ENCODE results near the gene PKD1. TPM values are rescaled to one million over a fixed set of nuclear protein-coding genes. Genes with fewer than 3 reads are reported as not detected.
A peak's percentile ranks its signal among the peaks of the same experiment; 100 is the strongest.

Gene PKD1
- total RNA-seq, 1 experiment from 2014 or later, result 58.9 TPM

DNA sequence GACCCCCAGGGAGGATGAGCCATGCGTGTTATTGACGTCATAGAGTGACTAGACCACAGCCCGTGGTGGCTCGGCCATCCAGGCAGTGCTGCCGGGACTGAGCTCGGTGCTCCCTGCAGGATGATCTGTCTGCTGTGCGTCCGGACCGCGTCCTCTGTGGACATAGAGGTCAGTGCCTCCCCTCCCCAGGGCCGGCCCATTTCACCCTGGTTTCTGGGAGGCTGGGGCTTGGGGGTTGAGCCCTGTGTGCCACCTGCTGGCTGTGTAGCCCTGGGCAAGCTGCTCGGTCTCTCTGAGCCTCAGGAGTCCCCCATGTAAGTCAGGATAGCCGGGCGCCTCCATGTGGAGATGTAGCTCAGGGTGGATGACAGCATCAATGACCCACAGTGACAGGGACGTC is 79.6 kb downstream of the PKD1 start:
- BruUV-seq (replicated peaks), result no TSS peak
- POLR2A ChIA-PET (ENCODE audit: unreplicated experiment), result no interaction called here

DNA sequence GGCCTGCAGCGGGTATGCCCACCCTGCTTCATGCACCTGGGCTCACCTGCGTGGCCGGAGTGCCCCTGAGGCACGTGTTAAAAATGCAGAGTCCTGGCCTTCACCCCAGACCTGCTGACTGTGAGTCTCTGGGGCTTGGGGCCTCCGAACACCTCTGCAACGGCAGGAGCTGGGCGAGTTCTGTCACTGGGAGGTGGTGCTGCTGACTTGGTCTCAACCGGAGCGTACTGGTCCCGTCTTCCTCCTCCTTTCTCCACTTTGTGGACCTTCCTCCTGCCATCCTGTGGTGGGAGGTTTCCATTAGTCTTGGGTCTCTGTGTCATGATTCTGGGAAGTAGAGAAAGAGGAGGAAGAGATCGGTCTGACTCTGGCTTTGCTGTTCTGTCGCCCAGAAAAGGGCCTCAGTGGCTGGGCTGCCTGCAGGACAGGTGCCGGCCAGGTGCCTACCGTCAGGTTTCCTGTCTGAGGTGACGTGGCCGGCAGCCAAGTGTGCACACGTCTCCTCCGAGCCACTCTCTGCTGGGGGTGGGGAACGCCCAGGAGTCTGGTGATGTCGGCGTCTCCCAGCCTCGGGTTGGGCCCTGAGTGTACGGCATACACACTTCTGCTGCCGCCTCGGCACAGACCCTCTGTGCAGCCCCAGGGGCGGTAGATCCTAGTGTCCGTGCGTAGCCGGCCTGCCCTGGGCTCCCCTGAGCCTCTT is 81.0 kb downstream of the PKD1 start:
- Histone ChIP-seq H3K9me3 (ENCODE audit: low read length) (no peaks in the 10 kb centered on the region), H4K20me1 (ENCODE audit: low read length) (no peaks in the 10 kb centered on the region), H3F3A (ENCODE audit: low read length, unreplicated experiment) (no peaks in the 10 kb centered on the region), H3K4me1 (ENCODE audit: insufficient read depth, low read length) (no peaks in the 10 kb centered on the region), H3K79me2 (ENCODE audit: low read length) (peaks cover under 1% of the 10 kb centered on the region), H3K27me3 (ENCODE audit: low read length) (no peaks in the 10 kb centered on the region), H3K4me3 (ENCODE audit: low read length) (no peak overlapping the region), H3K27ac (ENCODE audit: low read length) (no peak overlapping the region), H3K4me2 (ENCODE audit: low read length) (no peak overlapping the region), H3K36me3 (ENCODE audit: low read depth, low read length) (no peaks in the 10 kb centered on the region; the same call in 1 of the 2 replicates), H3K9ac (ENCODE audit: low read length) (no peak overlapping the region), H2AFZ (ENCODE audit: low read length) (no peak overlapping the region), H3K9me2 (replicated peaks; ENCODE audit: low read length) (no peaks in the 10 kb centered on the region)
- ChIA-PET POLR2A (ENCODE audit: unreplicated experiment) (no interaction called here), CTCF (no interaction called here)
- ATAC-seq, result no peak
- no peak for DNase-seq
- BruUV-seq (replicated peaks), result no TSS peak
- intact Hi-C loops (cut with micrococcal nuclease), result no loop called here
- TF ChIP-seq, protein P1, sequence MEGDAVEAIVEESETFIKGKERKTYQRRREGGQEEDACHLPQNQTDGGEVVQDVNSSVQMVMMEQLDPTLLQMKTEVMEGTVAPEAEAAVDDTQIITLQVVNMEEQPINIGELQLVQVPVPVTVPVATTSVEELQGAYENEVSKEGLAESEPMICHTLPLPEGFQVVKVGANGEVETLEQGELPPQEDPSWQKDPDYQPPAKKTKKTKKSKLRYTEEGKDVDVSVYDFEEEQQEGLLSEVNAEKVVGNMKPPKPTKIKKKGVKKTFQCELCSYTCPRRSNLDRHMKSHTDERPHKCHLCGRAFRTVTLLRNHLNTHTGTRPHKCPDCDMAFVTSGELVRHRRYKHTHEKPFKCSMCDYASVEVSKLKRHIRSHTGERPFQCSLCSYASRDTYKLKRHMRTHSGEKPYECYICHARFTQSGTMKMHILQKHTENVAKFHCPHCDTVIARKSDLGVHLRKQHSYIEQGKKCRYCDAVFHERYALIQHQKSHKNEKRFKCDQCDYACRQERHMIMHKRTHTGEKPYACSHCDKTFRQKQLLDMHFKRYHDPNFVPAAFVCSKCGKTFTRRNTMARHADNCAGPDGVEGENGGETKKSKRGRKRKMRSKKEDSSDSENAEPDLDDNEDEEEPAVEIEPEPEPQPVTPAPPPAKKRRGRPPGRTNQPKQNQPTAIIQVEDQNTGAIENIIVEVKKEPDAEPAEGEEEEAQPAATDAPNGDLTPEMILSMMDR (conservative IDR thresholded peaks at IDR 0.05; ENCODE audit: low read depth, low read length), result no peak
- TF ChIP-seq EZH2phosphoT487 (IDR thresholded peaks at IDR 0.05; ENCODE audit: borderline replicate concordance, low read length) (no peak), EZH2 (IDR thresholded peaks at IDR 0.05; ENCODE audit: low read length, unreplicated experiment) (no peak)

More for the DNA sequence above, 79.6 kb downstream of the PKD1 start:
- no peak overlapping the region for H3K27ac ChIP-seq (ENCODE audit: low read length)
- H3K4me1 ChIP-seq (ENCODE audit: insufficient read depth, low read length), result no peaks in the 10 kb centered on the region
- ATAC-seq (peak; percentile 46), DNase-seq (peak; percentile 15)
- H4K20me1 ChIP-seq (ENCODE audit: low read length), result no peaks in the 10 kb centered on the region
- H3K9me2 ChIP-seq (replicated peaks; ENCODE audit: low read length), result no peaks in the 10 kb centered on the region
- TF ChIP-seq, protein P1 (conservative IDR thresholded peaks at IDR 0.05; ENCODE audit: low read depth, low read length), result peak; percentile 46
- TF ChIP-seq EZH2 (IDR thresholded peaks at IDR 0.05; ENCODE audit: low read length, unreplicated experiment), result no peak
- no peaks in the 10 kb centered on the region for H3K79me2 ChIP-seq (ENCODE audit: low read length)
- H3K4me3 ChIP-seq (ENCODE audit: low read length), result no peak overlapping the region
- no peak overlapping the region for H3K9ac ChIP-seq (ENCODE audit: low read length)
- no peak overlapping the region for H2AFZ ChIP-seq (ENCODE audit: low read length)
- H3F3A ChIP-seq (ENCODE audit: low read length, unreplicated experiment), result no peaks in the 10 kb centered on the region
- no peaks in the 10 kb centered on the region for H3K9me3 ChIP-seq (ENCODE audit: low read length)
- CTCF ChIA-PET, result interaction anchor here (0.6 to 1.7 kb wide), 3 partner anchors 28 to 85 kb away, joined by 3 to 4 read pairs (median 4); no protein-coding TSS in a partner anchor
- no peak overlapping the region for H3K4me2 ChIP-seq (ENCODE audit: low read length)
- intact Hi-C loops (cut with micrococcal nuclease), result loop anchor here (2.0 kb wide), 1 partner anchor 33 kb away; no protein-coding TSS in a partner anchor
- H3K36me3 ChIP-seq (ENCODE audit: low read depth, low read length), result no peaks in the 10 kb centered on the region; the same call in 1 of the 2 replicates
- no peaks in the 10 kb centered on the region for H3K27me3 ChIP-seq (ENCODE audit: low read length)

DNA sequence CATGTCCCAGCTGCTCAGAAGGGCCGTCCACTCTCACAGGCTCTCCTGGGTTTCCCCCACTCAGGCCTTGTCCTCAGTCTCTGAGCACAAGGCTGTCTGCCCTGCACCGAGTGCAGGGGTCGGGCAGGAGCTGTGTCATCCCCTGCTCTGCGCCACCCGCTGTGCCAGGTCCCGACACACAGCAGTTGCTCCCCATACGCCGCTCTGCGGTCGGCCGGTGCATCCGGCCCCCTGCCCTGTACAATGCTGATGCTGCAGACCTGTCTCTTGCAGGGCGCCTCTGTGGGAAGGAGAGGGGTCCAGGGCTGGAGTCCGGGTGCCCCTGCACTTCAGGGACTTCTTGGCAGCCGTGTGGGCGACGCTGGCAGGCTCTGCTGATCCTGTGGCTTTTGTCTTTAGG is 81.8 kb downstream of the PKD1 start:
- ChIA-PET CTCF (no interaction called here), POLR2A (ENCODE audit: unreplicated experiment) (no interaction called here)
- H3K9me3 ChIP-seq (ENCODE audit: low read length), result no peaks in the 10 kb centered on the region
- no peaks in the 10 kb centered on the region for H3K27me3 ChIP-seq (ENCODE audit: low read length)
- H3K27ac ChIP-seq (ENCODE audit: low read length), result no peak overlapping the region
- no peak overlapping the region for H3K4me3 ChIP-seq (ENCODE audit: low read length)
- intact Hi-C loops (cut with micrococcal nuclease), result no loop called here
- no peak overlapping the region for H2AFZ ChIP-seq (ENCODE audit: low read length)
- no peaks in the 10 kb centered on the region; the same call in 1 of the 2 replicates for H3K4me1 ChIP-seq (ENCODE audit: insufficient read depth, low read length)
- BruUV-seq (replicated peaks), result no TSS peak
- H4K20me1 ChIP-seq (ENCODE audit: low read length), result no peaks in the 10 kb centered on the region
- no peak for DNase-seq
- no peaks in the 10 kb centered on the region for H3K9me2 ChIP-seq (replicated peaks; ENCODE audit: low read length)
- no peak for ATAC-seq
- no peaks in the 10 kb centered on the region for H3F3A ChIP-seq (ENCODE audit: low read length, unreplicated experiment)
- H3K9ac ChIP-seq (ENCODE audit: low read length), result no peak overlapping the region
- no peak overlapping the region for H3K4me2 ChIP-seq (ENCODE audit: low read length)
- peaks cover 9% of the 10 kb centered on the region for H3K79me2 ChIP-seq (ENCODE audit: low read length)
- H3K36me3 ChIP-seq (ENCODE audit: low read depth, low read length), result no peaks in the 10 kb centered on the region; the same call in 1 of the 2 replicates
- TF ChIP-seq EZH2 (IDR thresholded peaks at IDR 0.05; ENCODE audit: low read length, unreplicated experiment) (no peak), EZH2phosphoT487 (IDR thresholded peaks at IDR 0.05; ENCODE audit: borderline replicate concordance, low read length) (no peak)
- TF ChIP-seq, protein P1 (conservative IDR thresholded peaks at IDR 0.05; ENCODE audit: low read depth, low read length), result no peak
